IMR-90 (cell line): ENCODE results near the gene C3orf52. TPM values are rescaled to one million over a fixed set of nuclear protein-coding genes. Genes with fewer than 3 reads are reported as not detected.

ENCODE experiments used
- ATAC-seq: fragments of 200-7000 bp; cut with Tn5 transposase; 2 replicates; pipeline ENCODE4 v1.9.1; 2020; ENCODE audit warnings: low read depth, mild to moderate bottlenecking, moderate library complexity
- BruUV-seq: library from RNA; stranded (reverse); fragments of 400-500 nt; replicated peaks from 2 replicates; lab custom pipeline; 2021; lab: Mats Ljungman, UMichigan
- CTCF ChIA-PET: fragments of 300-600 bp; formaldehyde crosslinking; extraction: SDS; loops from one replicate; lab custom pipeline; 2021; ENCODE audit warnings: antibody characterized with exemption; lab: Yijun Ruan, JAX
- POLR2A ChIA-PET: fragments of 300-600 bp; sonication (Branson Sonifier 250); formaldehyde crosslinking; loops from one replicate; lab custom pipeline; 2022; ENCODE audit warnings: antibody characterized with exemption; ENCODE audit not compliant: unreplicated experiment; lab: Charles Lee
- DNase-seq: peaks from one replicate; pipeline ENCODE4 v3.0.0; 2013
- H2AFZ ChIP-seq: replicated peaks from 2 replicates; pipeline ENCODE3; 2013; ENCODE audit warnings: low read length, mild to moderate bottlenecking; ENCODE audit not compliant: poor library complexity
- H2AK5ac ChIP-seq: 2 replicates; pipeline ENCODE4 v1.6.1; 2013; ENCODE audit warnings: low read depth, low read length, inconsistent platforms
- H2AK9ac ChIP-seq: replicated peaks from 2 replicates; pipeline ENCODE3; 2013; ENCODE audit warnings: mild to moderate bottlenecking, low read depth, low read length, moderate library complexity; ENCODE audit not compliant: poor library complexity
- H2BK120ac ChIP-seq: 2 replicates; pipeline ENCODE4 v1.6.1; 2013; ENCODE audit warnings: low read depth, low read length, inconsistent platforms
- H2BK15ac ChIP-seq: 3 replicates; pipeline ENCODE4 v1.6.1; 2013; ENCODE audit warnings: low read depth, low read length, inconsistent platforms
- H2BK20ac ChIP-seq: 2 replicates; pipeline ENCODE4 v1.6.1; 2013; ENCODE audit warnings: low read depth, mild to moderate bottlenecking, inconsistent platforms, low read length, moderate library complexity
- H2BK5ac ChIP-seq: 2 replicates; pipeline ENCODE4 v1.6.1; 2013; ENCODE audit warnings: mild to moderate bottlenecking, low read depth, low read length, inconsistent platforms; ENCODE audit not compliant: poor library complexity, severe bottlenecking
- H3K14ac ChIP-seq: replicated peaks from 2 replicates; pipeline ENCODE4 v1.6.1; 2013; ENCODE audit warnings: low read depth, low read length, inconsistent platforms
- H3K18ac ChIP-seq: 2 replicates; pipeline ENCODE4 v1.6.1; 2013; ENCODE audit warnings: low read depth, low read length, control low read depth
- H3K23ac ChIP-seq: 2 replicates; pipeline ENCODE4 v1.6.1; 2013; ENCODE audit warnings: low read depth, low read length, inconsistent platforms
- H3K27ac ChIP-seq: 2 replicates; pipeline ENCODE4 v1.5.1; 2013; ENCODE audit warnings: mild to moderate bottlenecking, control low read depth, low read length; ENCODE audit not compliant: insufficient read depth
- H3K27me3 ChIP-seq: 2 replicates; pipeline ENCODE4 v1.6.1; 2013; ENCODE audit warnings: low read length; ENCODE audit not compliant: control insufficient read depth, insufficient read depth
- H3K36me3 ChIP-seq: 2 replicates; pipeline ENCODE4 v1.6.1; 2013; ENCODE audit warnings: low read length, mixed read lengths; ENCODE audit not compliant: control insufficient read depth, insufficient read depth
- H3K4ac ChIP-seq: 2 replicates; pipeline ENCODE4 v1.6.1; 2013; ENCODE audit warnings: low read depth, low read length, inconsistent platforms
- H3K4me1 ChIP-seq: 2 replicates; pipeline ENCODE4 v1.6.1; 2013; ENCODE audit warnings: low read length, mixed read lengths; ENCODE audit not compliant: control insufficient read depth, insufficient read depth
- H3K4me2 ChIP-seq: 2 replicates; pipeline ENCODE4 v1.6.1; 2013; ENCODE audit warnings: low read depth, mild to moderate bottlenecking, control low read depth, low read length, moderate library complexity
- H3K4me3 ChIP-seq: 2 replicates; pipeline ENCODE4 v1.5.1; 2013; ENCODE audit warnings: low read depth, mild to moderate bottlenecking, control low read depth, low read length, moderate library complexity; ENCODE audit not compliant: insufficient read depth
- H3K56ac ChIP-seq: 2 replicates; pipeline ENCODE4 v1.6.1; 2013; ENCODE audit warnings: low read length, inconsistent platforms; ENCODE audit not compliant: insufficient read depth; ENCODE audit errors: extremely low read depth
- H3K79me1 ChIP-seq, 2 experiments: 2 replicates each; pipeline ENCODE4 v1.6.1; 2013; ENCODE audit warnings: low read length in 2 of 2, inconsistent platforms in 1 of 2, low read depth in 1 of 2
- H3K9ac ChIP-seq: 2 replicates; pipeline ENCODE4 v1.6.1; 2013; ENCODE audit warnings: low read depth, low read length, control low read depth
- H3K9me1 ChIP-seq: 2 replicates; pipeline ENCODE4 v1.6.1; 2013; ENCODE audit warnings: low read length, inconsistent platforms; ENCODE audit not compliant: insufficient read depth
- H3K9me3 ChIP-seq: 2 replicates; pipeline ENCODE4 v1.6.1; 2013; ENCODE audit warnings: low read length; ENCODE audit not compliant: control insufficient read depth, insufficient read depth
- H4K20me1 ChIP-seq: 2 replicates; pipeline ENCODE4 v1.6.1; 2013; ENCODE audit warnings: low read length, inconsistent platforms; ENCODE audit not compliant: insufficient read depth
- H4K5ac ChIP-seq: 2 replicates; pipeline ENCODE4 v1.6.1; 2013; ENCODE audit warnings: mild to moderate bottlenecking, low read depth, low read length, control low read depth
- H4K8ac ChIP-seq, 2 experiments: 2 replicates each; pipeline ENCODE4 v1.6.1; 2013; ENCODE audit warnings: low read depth in 2 of 2, low read length in 2 of 2, control low read depth in 1 of 2, inconsistent platforms in 1 of 2
- H4K91ac ChIP-seq: 2 replicates; pipeline ENCODE4 v1.6.1; 2013; ENCODE audit warnings: low read depth, low read length, inconsistent platforms; ENCODE audit not compliant: insufficient read depth
- MAFK ChIP-seq: IDR thresholded peaks from 2 replicates; pipeline ENCODE4 v1.6.1; 2012; ENCODE audit warnings: low read depth, low read length, improper control_type of control experiment
- RCOR1 ChIP-seq: IDR thresholded peaks from 2 replicates; pipeline ENCODE4 v1.6.1; 2012; ENCODE audit warnings: mild to moderate bottlenecking, low read length, improper control_type of control experiment; ENCODE audit not compliant: insufficient replicate concordance
- WGBS, 2 experiments: methylation state at CpG; one replicate each; pipeline versions ENCODE4 v1.1.5 to v1.1.7; 2013; ENCODE audit warnings: missing lambda C conversion rate in 2 of 2; ENCODE audit not compliant: insufficient read length in 1 of 2; ENCODE audit errors: extremely low coverage in 2 of 2; 5-methylcytosine and 5-hydroxymethylcytosine counted together
- dilution Hi-C: fragments of 300-500 bp; cut with HindIII; formaldehyde crosslinking; loops from one replicate; pipeline ENCODE4 v1.14.3; 2018; ENCODE audit warnings: low sequenced_read_pairs; ENCODE audit not compliant: unreplicated experiment
- in situ Hi-C: fragments of 300-500 bp; cut with MboI; formaldehyde crosslinking; loops from 3 replicates; pipeline ENCODE4 v1.14.3; 2019; ENCODE audit warnings: low sequenced_read_pairs, inconsistent platforms, mixed read lengths
- intact Hi-C: fragments of 100-400 bp; cut with micrococcal nuclease; formaldehyde crosslinking; loops from 2 replicates; pipeline ENCODE4 v1.10.0; 2022
- polyA plus RNA-seq, 3 experiments: library from polyadenylated mRNA; depleted of rRNA; stranded (reverse); fragments of >200 nt; gene quantifications; 2 replicates each; pipeline ENCODE4 v1.2.3, GENCODE V29; 2012; ENCODE audit warnings: low replicate concordance in 1 of 3
- total RNA-seq: library from RNA; depleted of rRNA; stranded (reverse); fragments of >200 nt; gene quantifications from 2 replicates; pipeline ENCODE4 v1.2.3, GENCODE V29; 2012

Gene C3orf52
- total and polyA plus RNA-seq, 2 of the 4 experiments (the other 2 are of a cell fraction): 7.5 to 12.5 TPM

DNA sequence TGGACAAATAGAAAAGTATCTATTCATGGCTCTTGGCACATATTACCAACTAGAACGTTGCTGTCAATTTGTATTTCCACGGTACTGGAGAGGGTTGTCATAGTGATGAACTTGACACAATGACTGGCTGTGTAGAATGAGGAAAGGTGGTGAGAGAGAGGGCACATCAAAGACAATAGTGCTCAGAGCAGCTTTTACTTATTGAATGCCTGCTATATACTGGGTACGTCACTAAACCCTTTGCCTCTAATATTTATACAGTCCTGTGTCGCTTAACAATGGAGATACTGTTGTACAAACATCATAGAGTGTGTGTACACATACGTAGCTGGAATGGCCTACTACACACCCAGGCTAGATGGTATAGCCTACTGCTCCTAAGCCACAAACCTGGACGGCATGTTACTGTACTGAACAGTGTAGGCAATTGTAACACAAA is 43.3 kb upstream of the C3orf52 start:
- Histone ChIP-seq H3K9me3 (no peaks in the 10 kb centered on the region), H3K14ac (no peak overlapping the region), H3K36me3 (no peaks in the 10 kb centered on the region), H2BK20ac (peak overlapping the region; percentile 26; the same call in 1 of the 2 replicates), H3K79me1 (no peaks in the 10 kb centered on the region), H3K4me1 (peaks cover 1% of the 10 kb centered on the region; the same call in 1 of the 2 replicates), H4K8ac (0 out of 4 replicates have a peak overlapping the region, but pooled peaks of 1 of the 2 experiments have one; percentile 16), H2BK120ac (no peak overlapping the region), H3K9me1 (no peaks in the 10 kb centered on the region), H2BK5ac (no peak overlapping the region), H3K18ac (no peak overlapping the region), H2AK5ac (no peak overlapping the region), H3K4ac (no peak overlapping the region), H2AK9ac (peak overlapping the region; percentile 67), H3K27me3 (no peaks in the 10 kb centered on the region), H3K4me2 (no peak overlapping the region), H3K56ac (no peak overlapping the region), H4K5ac (no peak overlapping the region), H4K20me1 (no peaks in the 10 kb centered on the region), H3K4me3 (no peak overlapping the region), H2AFZ (no peak overlapping the region), H4K91ac (no peak overlapping the region; the same call in 1 of the 2 replicates), H3K23ac (no peak overlapping the region), H2BK15ac (0 out of 3 replicates have a peak overlapping the region, but pooled peaks have one; percentile 20), H3K27ac (no peak overlapping the region), H3K9ac (no peak overlapping the region)
- in situ Hi-C loops (no loop called here), intact Hi-C loops (loop anchor here (1.0 to 5.0 kb wide), 2 partner anchors 54 to 326 kb away; no protein-coding TSS in a partner anchor), dilution Hi-C loops (no loop called here)
- no CpG with 5 or more reads among the region's 6 CpGs for WGBS, 2 experiments
- CTCF ChIA-PET: interaction anchor here (0.5 to 1.5 kb wide), 15 partner anchors 8 to 326 kb away, joined by 3 to 12 read pairs (median 3); partner anchors contain the start of gene TMPRSS7
- DNase-seq (no peak), ATAC-seq (no peak)
- POLR2A ChIA-PET: interaction anchor here (0.6 kb wide), 1 partner anchor 44 kb away, joined by 3 read pairs; no protein-coding TSS in a partner anchor
- TF ChIP-seq MAFK (no peak), RCOR1 (no peak)
- no TSS peak for BruUV-seq
